Endometrial microvascular endothelial cells (primary cell): ENCODE results near the gene NAT14. TPM values are rescaled to one million over a fixed set of nuclear protein-coding genes. Genes with fewer than 3 reads are reported as not detected.

Experiments
- in situ Hi-C: cut with HindIII; loops from 2 replicates; pipeline ENCODE4 v1.10.0; 2017; ENCODE audit warnings: low sequenced_read_pairs, low pct_unique_long_range_greater_than_20kb; ENCODE audit errors: inconsistent ontology term
- total RNA-seq: library from RNA; depleted of rRNA; stranded (reverse); fragments of >200 nt; gene quantifications from one replicate; pipeline ENCODE4 v1.2.3, GENCODE V29; 2015; ENCODE audit errors: inconsistent ontology term

NAT14 gene
- total RNA-seq, 1 donor from 2014 or later, result 8.5 TPM

GRCh38 chr19:55482967-55483705, 1.9 kb upstream of the NAT14 start:
- in situ Hi-C loops, result no loop called here

- in situ Hi-C loops, result no loop called here
Observed at GRCh38 chr19:55483706-55484592, 1.0 kb upstream of the NAT14 start.

GRCh38 chr19:55485439-55486011, 537 bp downstream of the NAT14 start:
- in situ Hi-C loops, result no loop called here

GRCh38 chr19:55486043-55486970, 1.3 kb downstream of the NAT14 start:
- in situ Hi-C loops, result no loop called here

- in situ Hi-C loops, result no loop called here
Observed at GRCh38 chr19:55486971-55487923, 2.3 kb downstream of the NAT14 start.

- in situ Hi-C loops, result no loop called here
Observed at GRCh38 chr19:55487924-55488687, 3.1 kb downstream of the NAT14 start, which contains the start of gene SSC5D. TSS of gene SSC5D (plus strand) at chr19:55488436. CDS start at chr19:55488590, 154 bp downstream.

GRCh38 chr19:55488986-55489710, 4.2 kb downstream of the NAT14 start:
- in situ Hi-C loops, result no loop called here

GRCh38 chr19:55489711-55490477, 4.9 kb downstream of the NAT14 start:
- in situ Hi-C loops, result no loop called here

- in situ Hi-C loops, result no loop called here
Observed at GRCh38 chr19:55490478-55491432, 5.8 kb downstream of the NAT14 start.

- in situ Hi-C loops, result no loop called here
Observed at GRCh38 chr19:55491546-55492360, 6.8 kb downstream of the NAT14 start.

- in situ Hi-C loops, result no loop called here
Observed at GRCh38 chr19:55492362-55492944, 7.5 kb downstream of the NAT14 start.

- in situ Hi-C loops, result no loop called here
Observed at GRCh38 chr19:55493052-55493644, 8.2 kb downstream of the NAT14 start.

- in situ Hi-C loops, result no loop called here
Observed at GRCh38 chr19:55493645-55494171, 8.7 kb downstream of the NAT14 start.
